Measurements from ENCODE around the gene PFKL. TPM values are rescaled to one million over a fixed set of nuclear protein-coding genes. Genes with fewer than 3 reads are reported as not detected.
A peak's percentile ranks its signal among the peaks of the same experiment; 100 is the strongest.

PFKL gene
- total and polyA plus RNA-seq, 2 donors (not counting 1 experiment from before 2014, with no cell fraction given): 267 to 318 TPM

DNA sequence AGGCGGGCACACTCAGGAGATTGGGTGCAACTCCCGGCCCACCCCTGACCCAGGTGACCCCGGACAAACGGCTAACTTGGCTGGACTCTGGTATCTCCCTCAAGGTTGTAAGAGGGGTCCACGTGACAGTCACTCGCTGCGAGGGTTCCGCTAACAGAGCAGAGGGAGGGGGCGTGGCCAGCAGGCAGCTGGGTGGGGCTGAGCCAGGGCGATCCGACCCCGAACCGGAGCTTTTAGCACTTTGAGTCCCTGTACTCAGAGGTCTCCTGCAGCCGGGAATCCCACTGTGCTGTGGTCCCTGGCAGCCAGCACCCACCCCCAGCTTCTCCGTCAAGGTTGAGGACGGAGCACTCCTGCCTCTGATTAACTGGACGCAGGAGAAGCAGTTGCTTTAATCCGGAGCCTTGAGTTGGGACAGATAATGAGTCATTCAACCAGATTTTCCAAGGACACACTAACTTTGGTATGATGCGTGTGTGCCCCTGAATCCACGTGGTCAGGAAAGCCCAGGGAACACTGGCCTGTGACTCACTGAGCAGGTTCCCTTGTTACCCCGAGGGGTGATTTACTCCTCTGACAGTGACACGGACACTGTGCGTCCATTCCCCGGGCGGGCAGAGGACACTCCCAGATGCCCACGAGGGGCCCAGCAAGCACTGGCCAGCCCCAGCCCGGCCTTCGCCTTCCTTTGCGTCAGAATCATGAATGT is 70.3 kb downstream of the PFKL start:
- H3K27me3 Mint-ChIP-seq: no peaks in the 10 kb centered on the region
- no peak for DNase-seq
- no peaks in the 10 kb centered on the region for H4K20me1 ChIP-seq (ENCODE audit: control insufficient read depth, insufficient read depth, low read length, poor library complexity, severe bottlenecking)
- H3K27ac ChIP-seq (ENCODE audit: low read length in 2 of 2): no peak overlapping the region
- H3K4me1 Mint-ChIP-seq: peaks cover 5% of the 10 kb centered on the region
- no peaks in the 10 kb centered on the region for H3K27me3 ChIP-seq (replicated peaks in 1 of 4; ENCODE audit: control extremely low read depth in 1 of 4, control insufficient read depth in 3 of 4, insufficient read depth in 4 of 4, low read length in 3 of 4)
- no peak overlapping the region for H3K27ac Mint-ChIP-seq
- intact Hi-C loops (cut with micrococcal nuclease): no loop called here
- CTCF ChIA-PET: no interaction called here
- no peaks in the 10 kb centered on the region for H3K9me3 Mint-ChIP-seq (ENCODE audit: insufficient read depth)
- peaks cover 3 to 9% of the 10 kb centered on the region in 2 donors for H3K4me1 ChIP-seq (ENCODE audit: control insufficient read depth in 2 of 2, insufficient read depth in 2 of 2, low read length in 2 of 2)
- TF ChIP-seq EZH2 (IDR thresholded peaks at IDR 0.05; ENCODE audit: borderline replicate concordance, insufficient read depth, low read depth, low read length, poor library complexity, severe bottlenecking): no peak
- TF ChIP-seq, protein P1, sequence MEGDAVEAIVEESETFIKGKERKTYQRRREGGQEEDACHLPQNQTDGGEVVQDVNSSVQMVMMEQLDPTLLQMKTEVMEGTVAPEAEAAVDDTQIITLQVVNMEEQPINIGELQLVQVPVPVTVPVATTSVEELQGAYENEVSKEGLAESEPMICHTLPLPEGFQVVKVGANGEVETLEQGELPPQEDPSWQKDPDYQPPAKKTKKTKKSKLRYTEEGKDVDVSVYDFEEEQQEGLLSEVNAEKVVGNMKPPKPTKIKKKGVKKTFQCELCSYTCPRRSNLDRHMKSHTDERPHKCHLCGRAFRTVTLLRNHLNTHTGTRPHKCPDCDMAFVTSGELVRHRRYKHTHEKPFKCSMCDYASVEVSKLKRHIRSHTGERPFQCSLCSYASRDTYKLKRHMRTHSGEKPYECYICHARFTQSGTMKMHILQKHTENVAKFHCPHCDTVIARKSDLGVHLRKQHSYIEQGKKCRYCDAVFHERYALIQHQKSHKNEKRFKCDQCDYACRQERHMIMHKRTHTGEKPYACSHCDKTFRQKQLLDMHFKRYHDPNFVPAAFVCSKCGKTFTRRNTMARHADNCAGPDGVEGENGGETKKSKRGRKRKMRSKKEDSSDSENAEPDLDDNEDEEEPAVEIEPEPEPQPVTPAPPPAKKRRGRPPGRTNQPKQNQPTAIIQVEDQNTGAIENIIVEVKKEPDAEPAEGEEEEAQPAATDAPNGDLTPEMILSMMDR (IDR thresholded peaks at IDR 0.05): no peak
- H3K79me2 ChIP-seq (ENCODE audit: control insufficient read depth, insufficient read depth, low read length): peaks cover 6% of the 10 kb centered on the region
- peak overlapping the region; percentile 19 for H3K4me2 ChIP-seq (replicated peaks; ENCODE audit: low read depth, low read length, poor library complexity, severe bottlenecking)
- H3K4me3 ChIP-seq (ENCODE audit: control extremely low read depth in 1 of 5, extremely low read depth in 1 of 5, insufficient read depth in 1 of 5, low read depth in 2 of 5, low read length in 4 of 5): no peak overlapping the region
- H3K9ac ChIP-seq (ENCODE audit: low read length): no peak overlapping the region
- peaks cover 0 to 21% (median 2%) of the 10 kb centered on the region in 3 donors for H3K9me3 ChIP-seq (ENCODE audit: control extremely low read depth in 1 of 3, control insufficient read depth in 2 of 3, insufficient read depth in 1 of 3, low read length in 2 of 3)
- POLR2A ChIA-PET: no interaction called here
- no peak for ATAC-seq (ENCODE audit: low read depth)
- no peak overlapping the region for H2AFZ ChIP-seq (ENCODE audit: insufficient read depth, low read depth, low read length, poor library complexity, severe bottlenecking)
- H3K4me3 Mint-ChIP-seq: no peak overlapping the region
- 82% methylated on average over 29 of the region's 29 CpGs for WGBS (ENCODE audit: insufficient coverage)
- H3K36me3 ChIP-seq (replicated peaks in 1 of 2; ENCODE audit: control extremely low read depth in 1 of 2, control insufficient read depth in 1 of 2, extremely low read depth in 1 of 2, insufficient read depth in 2 of 2, low read length in 1 of 2): peaks cover 1 to 3% of the 10 kb centered on the region in 2 experiments

- Mint-ChIP-seq H3K4me3 (no peak overlapping the region), H3K27me3 (no peaks in the 10 kb centered on the region), H3K27ac (no peak overlapping the region), H3K9me3 (ENCODE audit: insufficient read depth) (no peaks in the 10 kb centered on the region), H3K4me1 (peaks cover 12% of the 10 kb centered on the region)
- no peak overlapping the region for H3K9ac ChIP-seq (ENCODE audit: low read length)
- no peaks in the 10 kb centered on the region for H4K20me1 ChIP-seq (ENCODE audit: control insufficient read depth, insufficient read depth, low read length, poor library complexity, severe bottlenecking)
- peaks cover 0 to 1% of the 10 kb centered on the region in 2 experiments for H3K36me3 ChIP-seq (replicated peaks in 1 of 2; ENCODE audit: control extremely low read depth in 1 of 2, control insufficient read depth in 1 of 2, extremely low read depth in 1 of 2, insufficient read depth in 2 of 2, low read length in 1 of 2)
- DNase-seq (no peak), ATAC-seq (ENCODE audit: low read depth) (no peak)
- no peak overlapping the region for H3K4me2 ChIP-seq (replicated peaks; ENCODE audit: low read depth, low read length, poor library complexity, severe bottlenecking)
- ChIA-PET CTCF (no interaction called here), POLR2A (no interaction called here)
- no peak overlapping the region for H3K4me3 ChIP-seq (ENCODE audit: control extremely low read depth in 1 of 5, extremely low read depth in 1 of 5, insufficient read depth in 1 of 5, low read depth in 2 of 5, low read length in 4 of 5)
- H3K9me3 ChIP-seq (ENCODE audit: control extremely low read depth in 1 of 3, control insufficient read depth in 2 of 3, insufficient read depth in 1 of 3, low read length in 2 of 3): peaks cover 0 to 28% (median 4%) of the 10 kb centered on the region in 3 donors
- no peaks in the 10 kb centered on the region for H3K27me3 ChIP-seq (replicated peaks in 1 of 4; ENCODE audit: control extremely low read depth in 1 of 4, control insufficient read depth in 3 of 4, insufficient read depth in 4 of 4, low read length in 3 of 4)
- H2AFZ ChIP-seq (ENCODE audit: insufficient read depth, low read depth, low read length, poor library complexity, severe bottlenecking): no peak overlapping the region
- intact Hi-C loops (cut with micrococcal nuclease): no loop called here
- no peak overlapping the region for H3K27ac ChIP-seq (ENCODE audit: low read length in 2 of 2)
- H3K79me2 ChIP-seq (ENCODE audit: control insufficient read depth, insufficient read depth, low read length): peaks cover 4% of the 10 kb centered on the region
- TF ChIP-seq, protein P1 (IDR thresholded peaks at IDR 0.05): no peak
- TF ChIP-seq EZH2 (IDR thresholded peaks at IDR 0.05; ENCODE audit: borderline replicate concordance, insufficient read depth, low read depth, low read length, poor library complexity, severe bottlenecking): no peak
- H3K4me1 ChIP-seq (ENCODE audit: control insufficient read depth in 2 of 2, insufficient read depth in 2 of 2, low read length in 2 of 2): peaks cover 10 to 16% of the 10 kb centered on the region in 2 donors
- 97% methylated on average over 24 of the region's 37 CpGs for WGBS (ENCODE audit: insufficient coverage)
These were observed 71.0 kb downstream of the PFKL start for GRCh38 chr21:44370786-44371410.
